NCI-H146 treated with DMSO at 0.1 percent for 48 hours (cell line): ENCODE data around the gene CNIH3.
A peak's percentile ranks its signal among the peaks of the same experiment; 100 is the strongest.

ENCODE experiments used
- DNase-seq: peaks from one replicate; lab custom pipeline; 2025; ENCODE audit not compliant: unreplicated experiment; lab: John Stamatoyannopoulos, UW

The CNIH3 gene

DNA sequence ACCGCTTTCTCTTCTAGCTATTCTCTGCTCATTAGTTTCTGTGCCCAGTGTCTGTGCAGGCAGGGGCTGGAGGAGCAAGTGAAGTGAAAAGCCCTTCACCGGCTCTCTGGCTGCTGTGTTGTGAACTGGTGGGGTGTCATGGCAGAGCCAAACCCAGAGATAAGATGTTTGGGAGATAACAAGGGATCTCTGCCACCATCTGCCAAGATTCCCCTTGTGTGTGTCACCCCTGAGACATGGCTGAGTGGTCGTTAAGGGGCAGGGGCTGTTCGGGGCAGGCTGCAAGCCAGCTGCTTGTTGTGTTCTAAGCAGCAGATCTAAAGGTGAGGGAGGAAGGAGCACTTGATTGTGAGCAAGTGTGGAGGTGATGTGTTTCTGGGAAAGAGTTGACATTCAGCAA is 24.5 kb downstream of the CNIH3 start:
- DNase-seq = no peak

DNA sequence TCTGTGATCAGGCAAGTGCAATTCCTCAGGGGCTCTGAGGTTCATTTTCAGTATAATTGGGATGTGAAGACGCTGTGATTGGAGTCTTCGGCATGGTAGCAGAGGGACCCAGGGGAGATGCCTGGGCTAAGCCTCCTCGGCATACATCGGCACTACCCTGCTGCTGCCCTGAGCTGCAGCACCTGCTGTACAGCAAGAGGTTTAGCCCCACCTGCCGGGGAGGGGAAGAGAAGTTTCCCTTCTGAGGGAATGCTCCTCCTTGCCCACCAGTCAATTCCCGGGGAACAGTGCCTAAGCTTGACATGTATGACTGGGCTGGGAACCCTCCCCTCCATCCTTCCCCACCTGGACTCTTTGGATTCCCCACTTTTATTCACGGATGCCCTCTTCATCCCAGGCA is 24.9 kb downstream of the CNIH3 start:
- DNase-seq = peak; percentile 45

DNA sequence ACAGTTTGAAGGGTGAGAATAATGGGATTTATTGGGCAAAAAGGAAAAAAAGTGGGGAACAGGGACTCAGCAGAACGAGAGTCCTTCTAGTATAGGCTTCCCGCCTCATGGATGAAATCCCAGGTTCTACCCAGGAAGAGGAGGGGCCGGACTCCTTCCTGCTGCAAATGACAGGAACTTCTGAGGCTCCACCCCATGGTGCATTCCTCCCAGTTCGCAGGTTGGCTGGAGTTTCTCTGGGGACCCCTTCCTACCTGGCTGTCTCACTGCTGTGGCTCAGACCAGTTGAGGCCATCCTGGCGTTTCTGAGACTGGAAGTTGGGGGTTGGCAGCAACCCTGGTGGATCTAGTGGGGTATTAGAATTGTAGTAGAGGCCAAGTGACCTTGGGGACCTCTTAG is 27.5 kb downstream of the CNIH3 start:
- DNase-seq = no peak

DNA sequence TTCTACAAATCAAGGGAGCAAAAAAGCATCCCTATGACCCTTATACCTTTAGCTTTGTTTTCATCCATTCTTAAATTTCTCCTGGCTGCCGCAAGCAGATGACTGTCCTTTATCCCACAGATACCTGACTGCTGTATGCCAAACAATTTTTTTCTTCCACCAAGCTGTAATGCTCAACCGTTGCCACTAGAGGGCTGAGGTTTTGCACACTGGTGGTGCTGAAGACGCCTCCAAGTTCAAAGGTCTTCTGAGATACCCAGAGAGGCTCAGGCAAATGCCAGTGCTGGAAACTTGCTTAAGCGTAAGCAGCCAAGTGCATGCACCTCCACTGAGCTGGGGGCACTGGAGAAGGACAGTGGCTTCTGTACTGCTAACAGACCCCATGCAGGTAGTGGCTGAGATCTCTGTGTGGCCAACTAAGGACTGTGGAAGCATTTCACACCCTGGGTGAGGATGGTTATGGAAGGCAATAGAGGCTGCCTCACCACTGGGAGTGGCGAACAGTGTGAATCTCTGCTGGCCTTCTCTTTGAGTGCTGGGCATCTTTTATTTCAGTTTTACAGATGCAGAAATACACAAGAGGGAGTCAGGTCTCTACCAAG is 28.5 kb downstream of the CNIH3 start:
- DNase-seq = peak; percentile 2

DNA sequence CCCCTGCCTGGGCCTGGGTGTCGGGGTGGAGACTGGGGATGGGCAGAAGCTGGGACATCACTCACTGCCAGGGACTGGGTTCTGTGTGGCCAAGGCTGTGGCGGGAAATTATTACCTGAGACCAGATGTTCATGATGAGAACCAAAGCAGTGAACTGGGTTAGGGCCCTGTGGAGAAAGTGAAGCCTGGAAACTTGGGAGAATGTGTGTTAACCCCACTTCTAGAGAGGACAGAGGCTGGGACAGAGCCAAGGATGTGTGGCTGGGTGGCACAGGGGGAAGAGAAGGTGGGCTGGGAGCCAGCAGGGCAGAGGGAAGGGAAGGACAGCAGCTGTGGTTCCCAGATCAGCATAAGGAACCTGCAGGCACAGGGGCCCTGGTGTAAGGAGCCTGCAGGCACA is 31.3 kb downstream of the CNIH3 start:
- no peak for DNase-seq

DNA sequence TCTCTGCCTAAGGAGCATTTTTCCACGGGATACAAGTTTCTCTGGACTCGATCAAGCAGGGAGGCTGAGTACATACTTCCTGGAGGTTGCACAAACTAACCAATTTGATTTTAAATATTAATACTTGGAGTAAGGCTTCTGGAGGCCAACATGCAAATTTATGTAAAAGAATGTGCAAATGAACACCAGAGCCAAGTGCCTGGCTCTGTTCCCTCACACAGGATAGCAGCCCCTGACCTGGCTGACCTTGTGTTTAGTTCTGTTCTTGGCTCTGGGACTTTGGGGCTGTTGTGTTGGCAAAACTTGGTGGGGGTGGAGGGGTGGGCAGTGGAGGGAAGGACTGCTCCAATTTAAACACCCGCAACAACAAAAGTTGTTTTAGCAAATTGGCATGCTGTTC is 34.2 kb downstream of the CNIH3 start:
- no peak for DNase-seq

DNA sequence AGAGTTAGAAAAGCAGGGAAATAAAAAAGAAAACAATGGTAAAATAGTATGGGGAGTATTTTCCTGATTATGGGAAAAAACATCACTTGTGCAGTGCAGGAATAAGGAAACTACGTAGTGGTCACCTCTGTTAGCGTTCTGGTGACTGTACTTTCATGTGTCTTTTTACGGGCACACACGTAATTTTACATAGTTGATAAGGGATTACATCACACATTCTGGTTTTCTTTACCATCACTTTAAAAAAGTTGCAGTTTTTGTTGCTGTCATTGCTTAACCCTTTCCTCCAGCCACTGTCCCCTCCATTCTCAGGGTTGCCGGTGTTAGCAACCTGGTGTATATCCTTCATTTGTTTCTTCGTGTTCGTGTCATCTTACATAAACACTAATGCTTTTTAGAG is 35.1 kb downstream of the CNIH3 start:
- no peak for DNase-seq

DNA sequence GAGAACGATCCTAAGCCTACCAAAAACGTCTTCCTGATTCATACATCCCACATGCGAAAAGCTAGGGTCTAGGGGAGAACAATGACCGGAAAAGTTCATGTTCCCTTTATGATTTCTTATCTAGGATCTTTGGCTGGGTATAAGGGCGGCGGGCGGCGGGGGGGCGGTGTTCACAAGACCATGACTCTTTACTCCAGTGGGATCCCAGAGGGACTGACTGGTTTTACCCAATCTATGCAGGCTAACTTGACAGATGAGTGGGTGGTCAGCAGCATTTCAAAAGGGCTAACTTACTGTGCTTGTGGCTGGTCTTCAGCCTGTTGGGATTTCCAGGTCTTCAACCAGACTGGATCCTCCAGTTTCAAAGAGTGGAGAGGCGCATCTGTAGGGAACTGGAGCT is 40.3 kb downstream of the CNIH3 start:
- no peak for DNase-seq

DNA sequence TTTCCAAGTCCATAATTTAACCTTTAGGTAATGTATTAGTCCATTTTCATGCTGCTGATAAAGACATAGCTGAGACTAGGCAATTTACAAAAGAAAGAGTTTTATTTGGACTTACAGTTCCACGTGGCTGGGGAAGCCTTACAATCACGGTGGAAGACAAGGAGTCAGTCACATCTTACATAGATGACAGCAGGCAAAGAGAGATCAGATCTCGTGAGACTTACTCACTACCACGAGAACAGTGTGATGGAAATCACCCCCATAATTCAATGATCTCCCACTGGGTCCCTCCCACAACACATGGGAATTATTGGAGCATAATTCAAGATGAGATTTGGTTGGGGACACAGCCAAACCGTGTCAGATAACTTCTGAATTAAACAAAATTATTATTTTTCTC is 44.0 kb downstream of the CNIH3 start:
- no peak for DNase-seq

DNA sequence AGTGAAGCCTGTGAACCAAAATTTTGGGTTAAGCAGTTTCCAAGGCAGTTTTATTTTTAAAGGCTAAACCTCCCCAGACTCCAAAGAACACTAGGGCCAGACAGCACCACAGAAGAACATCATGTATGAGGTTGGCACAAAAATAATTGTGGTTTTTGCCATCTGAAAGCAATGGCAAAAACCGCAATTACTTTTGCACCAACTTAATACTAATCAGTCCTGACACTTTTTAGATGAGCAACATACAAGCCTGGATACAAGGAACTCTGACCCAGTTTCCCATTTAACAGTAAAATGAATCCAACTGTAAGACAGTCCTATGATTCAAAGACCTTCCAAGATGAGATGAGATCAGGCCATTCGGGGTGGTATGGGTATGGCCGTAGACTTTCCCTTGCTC is 46.8 kb downstream of the CNIH3 start:
- no peak for DNase-seq

DNA sequence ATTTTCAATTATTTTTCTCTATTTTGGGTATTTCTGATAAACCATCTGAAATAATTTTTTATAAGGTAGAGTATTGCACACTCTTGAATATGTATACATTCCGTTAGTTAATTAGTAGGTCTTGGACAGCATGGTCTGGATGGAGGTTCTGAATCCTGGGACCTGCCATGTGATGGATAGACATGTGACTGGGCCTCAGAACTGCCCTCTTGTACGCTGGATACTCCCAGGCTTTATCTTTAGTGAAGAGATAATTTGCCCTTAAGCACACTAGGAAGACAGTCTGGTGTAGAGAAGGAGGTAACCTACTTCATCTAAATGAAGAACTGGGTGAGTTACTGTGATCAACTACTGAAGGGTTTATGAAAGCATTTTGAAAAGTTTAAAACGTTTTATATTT is 48.9 kb downstream of the CNIH3 start:
- DNase-seq = no peak

DNA sequence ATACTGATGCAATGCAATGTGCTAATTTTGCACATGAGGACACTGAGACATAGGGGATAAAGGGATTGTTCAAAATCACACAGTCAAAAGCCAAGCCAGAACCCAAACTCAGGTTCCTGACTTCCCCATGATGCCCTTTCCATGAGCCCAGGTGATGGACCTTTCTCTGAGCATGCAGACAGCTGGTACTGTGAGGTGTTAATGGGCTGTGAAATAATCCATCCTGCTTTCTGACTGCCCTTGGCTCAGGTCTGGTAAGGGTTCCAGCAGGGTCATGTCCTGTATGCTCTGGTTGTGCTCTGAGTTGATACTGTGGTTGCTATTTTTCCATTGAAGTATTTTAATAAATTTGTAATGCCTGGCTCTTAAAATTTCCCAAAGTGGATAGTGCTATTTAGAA is 50.0 kb downstream of the CNIH3 start:
- DNase-seq = no peak

DNA sequence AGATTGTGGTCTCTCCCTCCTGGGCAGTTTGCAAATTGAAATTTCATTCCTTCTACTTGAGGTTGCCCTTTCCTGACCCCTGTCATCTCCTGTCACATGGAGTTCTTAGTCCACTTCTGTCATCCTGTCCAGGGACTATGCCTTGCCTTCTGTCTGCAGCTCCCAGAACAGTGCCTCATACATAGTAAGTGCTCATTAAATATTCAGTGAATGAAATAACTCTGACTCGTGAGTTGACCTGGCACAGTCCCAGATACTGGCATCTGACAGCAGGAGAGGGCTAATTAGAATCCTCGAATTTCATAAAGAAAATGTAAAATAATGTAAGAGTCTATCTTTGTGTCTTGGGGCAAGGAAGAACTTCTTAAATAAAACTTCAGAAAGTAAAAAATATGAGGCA is 50.8 kb downstream of the CNIH3 start:
- DNase-seq = no peak

DNA sequence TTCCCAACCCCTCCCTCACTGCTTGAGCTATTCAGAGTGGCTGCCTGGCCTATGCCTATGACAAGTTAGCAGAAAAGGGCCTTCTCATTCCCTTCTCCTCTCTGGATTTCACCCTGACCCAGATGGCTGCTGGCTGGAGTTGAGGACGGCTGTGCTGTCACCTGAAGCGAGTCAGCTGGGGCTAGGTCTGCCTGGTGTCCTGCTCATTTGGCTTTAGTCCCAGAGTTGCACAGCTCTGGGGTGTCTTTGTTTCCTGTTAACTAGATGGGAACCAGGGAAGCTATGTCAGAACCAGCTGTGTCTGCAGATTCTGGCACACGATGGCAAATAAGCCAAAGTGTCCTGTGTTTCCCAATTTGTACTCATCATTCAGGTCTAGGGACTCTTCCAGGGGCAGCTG is 52.9 kb downstream of the CNIH3 start:
- no peak for DNase-seq

DNA sequence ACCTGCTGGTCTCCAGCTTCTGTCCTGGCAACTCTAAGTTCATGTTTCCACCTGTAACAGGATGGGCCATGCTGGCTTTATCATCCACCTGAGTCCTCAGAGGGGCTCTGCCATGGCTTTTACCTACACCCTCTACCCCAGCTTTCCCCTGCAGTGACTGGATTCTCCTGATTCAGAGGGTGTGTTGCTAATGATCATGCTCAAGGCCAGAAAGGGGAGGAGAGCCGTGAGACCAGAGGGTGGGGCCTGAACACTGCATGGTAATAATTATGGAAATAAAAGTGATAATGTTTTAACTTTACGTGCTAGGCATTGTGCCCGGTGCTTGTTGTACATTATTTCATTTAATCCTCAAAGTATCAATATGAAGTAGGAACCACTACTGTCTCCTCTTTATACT is 53.3 kb downstream of the CNIH3 start:
- DNase-seq = no peak

DNA sequence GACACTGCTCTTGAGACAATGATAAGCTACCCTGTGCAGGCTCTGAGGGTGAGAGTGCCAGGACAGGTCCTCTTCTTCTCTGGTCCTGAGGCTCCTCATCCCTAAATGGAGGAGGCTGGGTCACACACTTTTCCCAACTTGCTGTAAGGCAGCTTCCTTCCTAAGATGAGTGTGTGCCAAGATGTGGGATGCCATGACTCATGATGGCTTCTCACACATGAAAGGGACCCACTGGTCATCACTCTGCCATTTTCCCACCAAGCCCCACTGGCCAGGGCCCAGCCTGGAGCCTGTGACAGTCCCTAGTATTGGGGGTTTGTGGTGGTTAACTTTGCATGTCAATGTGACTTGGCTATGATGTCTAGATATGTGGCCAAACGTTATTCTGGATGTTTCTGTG is 54.4 kb downstream of the CNIH3 start:
- no peak for DNase-seq

DNA sequence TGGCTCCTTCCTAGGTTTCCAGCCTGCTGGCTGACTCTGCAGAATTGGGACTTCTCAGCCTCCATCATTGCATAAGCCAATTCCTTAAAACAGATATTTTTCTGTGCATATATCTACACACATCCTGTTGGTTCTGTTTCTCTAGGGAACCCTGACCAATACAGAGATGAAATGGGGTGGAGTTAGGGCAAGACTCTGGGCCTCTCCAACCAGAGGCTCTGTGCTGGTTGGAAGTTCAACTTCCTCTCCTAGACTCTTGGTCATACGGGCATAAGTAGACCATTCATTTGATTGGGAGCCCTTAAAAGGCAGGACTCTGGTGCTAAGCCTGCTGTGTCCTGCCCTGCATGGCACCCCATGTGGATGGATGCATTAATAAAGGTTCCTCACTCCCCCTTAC is 55.0 kb downstream of the CNIH3 start:
- DNase-seq = no peak

DNA sequence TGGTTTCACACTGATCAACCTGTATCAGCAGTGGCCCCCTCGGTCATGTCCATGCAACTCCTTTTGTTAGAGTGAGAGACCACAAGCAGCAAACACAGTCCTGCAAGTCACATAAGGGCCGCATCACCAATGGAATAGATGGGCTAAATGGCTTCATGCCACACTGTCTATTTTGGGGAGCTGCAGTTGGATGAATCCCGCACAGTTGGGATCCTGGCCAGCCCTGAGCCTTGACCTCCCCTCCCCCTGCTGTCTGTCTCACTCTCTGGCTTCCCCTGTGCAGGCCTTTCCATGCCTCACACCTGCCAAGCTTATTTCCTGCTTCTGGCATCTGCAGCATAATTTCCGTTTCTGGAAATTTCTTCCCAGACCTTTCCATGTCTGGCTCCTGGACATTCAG is 57.0 kb downstream of the CNIH3 start:
- no peak for DNase-seq

DNA sequence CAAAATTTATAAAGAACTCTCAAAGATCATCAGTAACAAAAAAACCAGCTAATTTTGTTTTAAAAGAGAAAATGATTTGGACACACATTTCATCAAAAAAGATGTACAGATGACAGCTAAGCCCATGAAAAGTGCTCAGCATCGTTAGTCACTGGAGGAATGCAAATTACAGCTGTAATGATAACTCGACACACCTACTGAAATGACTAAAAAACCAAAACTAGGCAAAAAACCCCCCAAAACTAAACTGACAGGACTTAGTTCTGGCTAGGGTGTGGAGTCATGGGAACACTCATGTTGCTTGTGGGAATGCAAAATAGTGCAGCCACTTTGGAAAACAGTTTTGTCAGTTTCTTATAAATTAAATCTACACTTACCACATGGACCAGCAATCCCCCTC is 59.5 kb downstream of the CNIH3 start:
- no peak for DNase-seq

DNA sequence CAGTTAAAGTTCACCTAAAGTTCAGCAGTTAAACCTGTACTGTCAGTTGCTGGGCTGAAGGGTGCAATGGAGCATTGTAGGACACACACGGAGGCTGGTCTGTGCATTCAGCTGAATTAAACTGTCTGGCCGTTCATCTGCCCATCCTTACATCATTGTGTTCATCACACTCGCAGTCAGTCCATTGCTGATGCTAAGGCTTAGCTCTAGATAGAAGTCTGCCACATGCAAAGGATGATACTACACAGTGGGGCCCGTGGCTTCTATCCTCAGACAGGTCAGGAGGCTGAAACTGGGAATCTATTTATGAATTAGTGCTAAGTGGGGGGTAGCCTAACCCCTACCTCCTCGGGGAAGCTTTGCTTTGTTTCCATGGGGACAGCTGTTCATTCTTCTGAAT is 60.4 kb downstream of the CNIH3 start:
- no peak for DNase-seq

DNA sequence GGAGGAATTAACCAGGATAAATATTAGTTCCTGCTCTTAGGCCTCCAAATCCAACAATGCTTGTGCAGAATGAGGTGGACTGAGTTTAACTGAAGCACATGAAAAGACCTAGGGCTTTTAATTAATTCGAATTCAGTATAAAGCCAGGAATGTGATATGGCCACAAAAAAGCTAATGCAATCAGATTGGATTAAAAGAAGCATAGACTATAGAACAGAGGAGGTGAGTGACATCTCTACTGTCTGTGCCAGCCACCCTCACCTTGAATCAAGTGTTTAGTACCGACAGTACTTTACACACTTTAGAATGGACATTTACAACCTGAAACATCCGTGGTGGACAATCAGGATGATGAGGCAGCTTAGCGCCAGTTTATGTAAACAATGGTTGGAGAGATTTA is 62.1 kb downstream of the CNIH3 start:
- DNase-seq = no peak

DNA sequence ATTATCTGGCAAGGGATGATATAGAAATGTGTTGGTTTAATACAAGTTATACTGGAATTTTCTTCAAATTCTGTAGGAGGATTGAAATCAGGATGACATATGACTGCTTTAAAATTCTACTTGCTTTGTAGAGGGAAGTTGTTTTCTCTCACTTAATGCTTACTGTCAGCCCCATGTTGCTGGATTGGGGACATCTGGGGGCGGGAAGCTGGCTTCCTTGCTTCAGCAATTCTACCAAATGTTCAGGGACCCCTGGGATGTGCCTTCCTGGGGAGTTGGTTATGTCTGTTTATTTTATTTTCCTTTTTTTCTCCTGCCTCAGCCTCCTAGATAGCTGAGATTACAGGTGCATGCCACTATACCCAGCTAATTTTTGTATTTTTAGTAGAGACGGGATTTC is 63.5 kb downstream of the CNIH3 start:
- DNase-seq = no peak

DNA sequence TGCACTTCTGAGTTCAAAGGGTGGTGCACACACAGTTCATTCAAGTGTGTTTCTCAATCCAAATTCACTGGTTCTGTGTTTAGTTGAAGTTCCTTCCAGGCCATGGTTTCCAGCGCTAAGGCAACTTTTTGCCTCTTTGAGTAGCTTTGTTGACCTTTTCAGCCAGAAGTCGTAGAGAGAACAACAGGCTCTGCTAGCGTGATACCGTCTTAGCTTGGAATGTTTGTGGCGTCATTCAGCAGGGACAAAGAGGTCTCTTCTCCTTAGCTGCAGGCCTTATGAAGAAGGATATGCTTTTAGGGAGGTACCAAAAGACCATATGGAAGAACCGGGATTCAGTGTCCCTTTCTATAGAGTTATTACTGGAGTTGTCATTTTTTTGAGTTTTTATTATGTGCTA is 65.7 kb downstream of the CNIH3 start:
- no peak for DNase-seq

DNA sequence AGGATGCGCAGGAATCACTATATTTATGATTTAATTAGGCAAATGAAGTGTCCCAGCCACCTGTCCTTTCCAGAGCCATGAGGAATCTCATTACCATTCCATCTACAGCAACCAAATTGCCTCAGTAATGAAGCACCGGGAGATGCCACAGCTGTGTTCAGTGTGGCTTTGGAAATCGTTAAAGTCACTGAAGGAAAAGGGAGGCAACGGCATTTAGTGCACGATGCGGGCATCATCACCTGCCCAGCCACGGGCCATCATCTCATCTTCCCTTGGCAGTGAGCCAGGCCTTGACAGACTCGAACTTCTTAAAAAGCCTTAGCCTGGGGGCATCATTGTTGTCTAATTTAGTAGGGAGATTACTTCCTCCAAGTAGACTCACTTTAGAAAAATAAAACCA is 67.8 kb downstream of the CNIH3 start:
- peak; percentile 13 for DNase-seq
